Measurements from ENCODE around the gene CNOT1. TPM values are rescaled to one million over a fixed set of nuclear protein-coding genes. Genes with fewer than 3 reads are reported as not detected.

CNOT1 gene
- polyA plus RNA-seq, 1 donor (not counting 4 experiments of a cell fraction or from before 2014, with no cell fraction given): 163 TPM

GRCh38 chr16:58519707-58520106, 109.9 kb downstream of the CNOT1 start:
- peaks cover 11% of the 10 kb centered on the region for H4K20me1 ChIP-seq (ENCODE audit: control insufficient read depth, extremely low read depth, insufficient read depth, low read length)
- H3K9me3 ChIP-seq (ENCODE audit: control insufficient read depth, low read depth, low read length): no peaks in the 10 kb centered on the region
- no peaks in the 10 kb centered on the region for H3K79me2 ChIP-seq (ENCODE audit: control insufficient read depth, insufficient read depth, low read length)
- no peaks in the 10 kb centered on the region for H3K9me1 ChIP-seq (ENCODE audit: control insufficient read depth, extremely low read depth, insufficient read depth, low read length)
- H2AFZ ChIP-seq (ENCODE audit: control insufficient read depth, low read length): no peak overlapping the region
- TF ChIP-seq EZH2 (IDR thresholded peaks at IDR 0.05; ENCODE audit: low read length) (no peak), CTCF (optimal IDR thresholded peaks at IDR 0.05 in 1 of 3, IDR thresholded peaks at IDR 0.05 in 1 of 3, conservative IDR thresholded peaks at IDR 0.05 in 1 of 3; ENCODE audit: extremely low read depth in 1 of 3, insufficient read depth in 2 of 3, low read length in 3 of 3) (no peak)
- no peak for FAIRE-seq
- no peak for DNase-seq (ENCODE audit: low read depth, low spot score)
- no peak overlapping the region for H3K4me2 ChIP-seq (ENCODE audit: control insufficient read depth, extremely low read depth, insufficient read depth, low read depth, low read length)
- H3K27me3 ChIP-seq (ENCODE audit: control insufficient read depth, extremely low read depth, insufficient read depth, low read length): no peaks in the 10 kb centered on the region
- no peak overlapping the region for H3K9ac ChIP-seq (ENCODE audit: control insufficient read depth, extremely low read depth, insufficient read depth, low read length)
- H3K27ac ChIP-seq (ENCODE audit: control insufficient read depth, insufficient read depth, low read length): no peak overlapping the region
- H3K4me3 ChIP-seq (ENCODE audit: control insufficient read depth in 2 of 3, extremely low read depth in 1 of 3, insufficient read depth in 2 of 3, low read depth in 1 of 3, low read length in 3 of 3): no peak overlapping the region
- peaks cover 20 to 38% of the 10 kb centered on the region in 2 experiments for H3K36me3 ChIP-seq (ENCODE audit: control insufficient read depth in 2 of 2, extremely low read depth in 1 of 2, insufficient read depth in 2 of 2, low read length in 2 of 2)
- H3K4me1 ChIP-seq (ENCODE audit: control insufficient read depth, extremely low read depth, insufficient read depth, low read length): peaks cover 14% of the 10 kb centered on the region
- dilution Hi-C loops (cut with MboI; ENCODE audit: extremely low pct_ligation_motif_present, low sequenced_read_pairs): no loop called here

- H3K9ac ChIP-seq (ENCODE audit: control insufficient read depth, extremely low read depth, insufficient read depth, low read length): no peak overlapping the region
- no peak overlapping the region for H3K4me3 ChIP-seq (ENCODE audit: control insufficient read depth in 2 of 3, extremely low read depth in 1 of 3, insufficient read depth in 2 of 3, low read depth in 1 of 3, low read length in 3 of 3)
- no peaks in the 10 kb centered on the region for H3K27me3 ChIP-seq (ENCODE audit: control insufficient read depth, extremely low read depth, insufficient read depth, low read length)
- H3K27ac ChIP-seq (ENCODE audit: control insufficient read depth, insufficient read depth, low read length): no peak overlapping the region
- no peak for TF ChIP-seq EZH2 (IDR thresholded peaks at IDR 0.05; ENCODE audit: low read length)
- no peak for TF ChIP-seq CTCF (optimal IDR thresholded peaks at IDR 0.05 in 1 of 3, IDR thresholded peaks at IDR 0.05 in 1 of 3, conservative IDR thresholded peaks at IDR 0.05 in 1 of 3; ENCODE audit: extremely low read depth in 1 of 3, insufficient read depth in 2 of 3, low read length in 3 of 3)
- no peak for FAIRE-seq
- H3K4me2 ChIP-seq (ENCODE audit: control insufficient read depth, extremely low read depth, insufficient read depth, low read depth, low read length): no peak overlapping the region
- H3K9me1 ChIP-seq (ENCODE audit: control insufficient read depth, extremely low read depth, insufficient read depth, low read length): no peaks in the 10 kb centered on the region
- H3K4me1 ChIP-seq (ENCODE audit: control insufficient read depth, extremely low read depth, insufficient read depth, low read length): peaks cover 14% of the 10 kb centered on the region
- dilution Hi-C loops (cut with MboI; ENCODE audit: extremely low pct_ligation_motif_present, low sequenced_read_pairs): no loop called here
- H4K20me1 ChIP-seq (ENCODE audit: control insufficient read depth, extremely low read depth, insufficient read depth, low read length): peaks cover 11% of the 10 kb centered on the region
- no peak overlapping the region for H2AFZ ChIP-seq (ENCODE audit: control insufficient read depth, low read length)
- DNase-seq (ENCODE audit: low read depth, low spot score): no peak
- H3K79me2 ChIP-seq (ENCODE audit: control insufficient read depth, insufficient read depth, low read length): no peaks in the 10 kb centered on the region
- peaks cover 20 to 38% of the 10 kb centered on the region in 2 experiments for H3K36me3 ChIP-seq (ENCODE audit: control insufficient read depth in 2 of 2, extremely low read depth in 1 of 2, insufficient read depth in 2 of 2, low read length in 2 of 2)
- H3K9me3 ChIP-seq (ENCODE audit: control insufficient read depth, low read depth, low read length): no peaks in the 10 kb centered on the region
These were observed 110.7 kb downstream of the CNOT1 start for GRCh38 chr16:58518980-58519368.

Data from keratinocyte (primary cell).